SU-DHL-6 (cell line): ENCODE measurements around the gene TEX13D.

Experiments used
- H2AFZ ChIP-seq: fragments of 200-600 bp; sonication (generic); 2 replicates; pipeline ENCODE4 v1.6.1; 2014; ENCODE audit warnings: low read depth, mild to moderate bottlenecking, moderate library complexity, mixed read lengths, antibody characterized with exemption, low read length; ENCODE audit not compliant: severe bottlenecking
- H3F3A ChIP-seq: fragments of 200-600 bp; shearing (Covaris generic); 2 replicates; pipeline ENCODE4 v1.6.0; 2016; ENCODE audit warnings: antibody characterized with exemption, mild to moderate bottlenecking; ENCODE audit not compliant: insufficient read depth
- H3K27ac ChIP-seq: fragments of 200-600 bp; sonication (generic); 2 replicates; pipeline ENCODE4 v1.5.1; 2016; ENCODE audit warnings: low read depth, mild to moderate bottlenecking, low read length, moderate library complexity, mixed read lengths
- H3K27me3 ChIP-seq: fragments of 200-600 bp; sonication (generic), shearing (Covaris generic); 2 replicates; pipeline ENCODE4 v1.6.0; 2014; ENCODE audit warnings: mild to moderate bottlenecking, low read length
- H3K36me3 ChIP-seq: fragments of 200-600 bp; sonication (generic); 2 replicates; pipeline ENCODE4 v1.6.1; 2014; ENCODE audit warnings: mild to moderate bottlenecking, low read length, mixed read lengths
- H3K4me2 ChIP-seq: fragments of 300-600, 200-600 bp; shearing (Covaris generic), sonication (generic); 2 replicates; pipeline ENCODE4 v1.6.0; 2014; ENCODE audit warnings: low read length, low read depth, mild to moderate bottlenecking; ENCODE audit not compliant: poor library complexity, severe bottlenecking
- H3K4me3 ChIP-seq: fragments of 200-600 bp; sonication (generic); 2 replicates; pipeline ENCODE4 v1.5.1; 2014; ENCODE audit warnings: antibody characterized with exemption, low read length, mild to moderate bottlenecking, mixed read lengths; ENCODE audit not compliant: insufficient read depth, poor library complexity, severe bottlenecking
- H3K79me2 ChIP-seq: fragments of 200-600 bp; sonication (generic); 2 replicates; pipeline ENCODE4 v1.6.1; 2014; ENCODE audit warnings: mild to moderate bottlenecking, low read length, moderate library complexity; ENCODE audit not compliant: insufficient read depth
- H3K9ac ChIP-seq: fragments of 200-600 bp; sonication (generic); 2 replicates; pipeline ENCODE4 v1.7.0; 2014; ENCODE audit warnings: mild to moderate bottlenecking, low read length
- H3K9me2 ChIP-seq: fragments of 200-600 bp; sonication (generic); replicated peaks from 2 replicates; pipeline ENCODE4 v1.6.1; 2014; ENCODE audit warnings: low read length; ENCODE audit not compliant: insufficient read depth
- H3K9me3 ChIP-seq: fragments of 200-600 bp; sonication (generic); 2 replicates; pipeline ENCODE4 v1.6.1; 2014; ENCODE audit warnings: low read length, mixed read lengths; ENCODE audit not compliant: insufficient read depth
- H4K20me1 ChIP-seq: fragments of 200-600 bp; sonication (generic); 2 replicates; pipeline ENCODE4 v1.6.1; 2014; ENCODE audit warnings: low read depth, mild to moderate bottlenecking, antibody characterized with exemption, low read length, moderate library complexity, mixed read lengths
- CTCF ChIP-seq: fragments of 200-600 bp; sonication (generic); IDR thresholded peaks from one replicate; pipeline ENCODE4 v1.5.1; 2017; ENCODE audit warnings: antibody characterized with exemption, mild to moderate bottlenecking, low read length, moderate library complexity; ENCODE audit not compliant: insufficient read depth, poor library complexity, severe bottlenecking
- EZH2phosphoT487 ChIP-seq: fragments of 200-600 bp; sonication (generic), shearing (Covaris generic); conservative IDR thresholded peaks from 2 replicates; pipeline ENCODE4 v1.6.1; 2018; ENCODE audit warnings: mild to moderate bottlenecking, antibody characterized with exemption, low read length, moderate library complexity, mixed read lengths

Gene TEX13D

GRCh38 chrX:124348182-124348581 is 15.7 kb downstream of the TEX13D start:
- no peak overlapping the region for H3K27ac ChIP-seq
- H3K79me2 ChIP-seq = no peaks in the 10 kb centered on the region
- no peak overlapping the region for H3K4me3 ChIP-seq
- no peak overlapping the region for H2AFZ ChIP-seq
- H3K9ac ChIP-seq = no peak overlapping the region
- H3K9me2 ChIP-seq = no peaks in the 10 kb centered on the region
- no peaks in the 10 kb centered on the region for H3K36me3 ChIP-seq
- TF ChIP-seq CTCF (no peak), EZH2phosphoT487 (no peak)
- no peak overlapping the region for H3K4me2 ChIP-seq
- H3K27me3 ChIP-seq = no peaks in the 10 kb centered on the region
- H4K20me1 ChIP-seq = no peaks in the 10 kb centered on the region
- H3K9me3 ChIP-seq = no peaks in the 10 kb centered on the region
- H3F3A ChIP-seq = no peaks in the 10 kb centered on the region

GRCh38 chrX:124348885-124349453 is 16.5 kb downstream of the TEX13D start:
- Histone ChIP-seq H2AFZ (no peak overlapping the region), H3K4me2 (no peak overlapping the region), H4K20me1 (no peaks in the 10 kb centered on the region), H3K9me2 (no peaks in the 10 kb centered on the region), H3K79me2 (no peaks in the 10 kb centered on the region), H3K27ac (no peak overlapping the region), H3K4me3 (no peak overlapping the region), H3K9ac (no peak overlapping the region), H3K27me3 (no peaks in the 10 kb centered on the region), H3K36me3 (no peaks in the 10 kb centered on the region), H3F3A (no peaks in the 10 kb centered on the region), H3K9me3 (no peaks in the 10 kb centered on the region)
- TF ChIP-seq EZH2phosphoT487 (no peak), CTCF (no peak)

GRCh38 chrX:124354648-124355047 is 22.2 kb downstream of the TEX13D start:
- no peaks in the 10 kb centered on the region for H3F3A ChIP-seq
- H4K20me1 ChIP-seq = no peaks in the 10 kb centered on the region
- no peaks in the 10 kb centered on the region for H3K27me3 ChIP-seq
- no peak overlapping the region for H3K4me2 ChIP-seq
- no peak overlapping the region for H3K4me3 ChIP-seq
- H3K36me3 ChIP-seq = no peaks in the 10 kb centered on the region
- H3K27ac ChIP-seq = no peak overlapping the region
- no peaks in the 10 kb centered on the region for H3K9me3 ChIP-seq
- no peak overlapping the region for H3K9ac ChIP-seq
- H3K79me2 ChIP-seq = no peaks in the 10 kb centered on the region
- no peak for TF ChIP-seq CTCF
- no peak for TF ChIP-seq EZH2phosphoT487
- no peak overlapping the region for H2AFZ ChIP-seq
- H3K9me2 ChIP-seq = no peaks in the 10 kb centered on the region
